SU-DHL-6 (cell line): ENCODE measurements around the gene CABP7.

Experiments used
- H2AFZ ChIP-seq: fragments of 200-600 bp; sonication (generic); 2 replicates; pipeline ENCODE4 v1.6.1; 2014; ENCODE audit warnings: low read depth, mild to moderate bottlenecking, moderate library complexity, mixed read lengths, antibody characterized with exemption, low read length; ENCODE audit not compliant: severe bottlenecking
- H3F3A ChIP-seq: fragments of 200-600 bp; shearing (Covaris generic); 2 replicates; pipeline ENCODE4 v1.6.0; 2016; ENCODE audit warnings: antibody characterized with exemption, mild to moderate bottlenecking; ENCODE audit not compliant: insufficient read depth
- H3K27ac ChIP-seq: fragments of 200-600 bp; sonication (generic); 2 replicates; pipeline ENCODE4 v1.5.1; 2016; ENCODE audit warnings: low read depth, mild to moderate bottlenecking, low read length, moderate library complexity, mixed read lengths
- H3K27me3 ChIP-seq: fragments of 200-600 bp; sonication (generic), shearing (Covaris generic); 2 replicates; pipeline ENCODE4 v1.6.0; 2014; ENCODE audit warnings: mild to moderate bottlenecking, low read length
- H3K36me3 ChIP-seq: fragments of 200-600 bp; sonication (generic); 2 replicates; pipeline ENCODE4 v1.6.1; 2014; ENCODE audit warnings: mild to moderate bottlenecking, low read length, mixed read lengths
- H3K4me2 ChIP-seq: fragments of 300-600, 200-600 bp; shearing (Covaris generic), sonication (generic); 2 replicates; pipeline ENCODE4 v1.6.0; 2014; ENCODE audit warnings: low read length, low read depth, mild to moderate bottlenecking; ENCODE audit not compliant: poor library complexity, severe bottlenecking
- H3K4me3 ChIP-seq: fragments of 200-600 bp; sonication (generic); 2 replicates; pipeline ENCODE4 v1.5.1; 2014; ENCODE audit warnings: antibody characterized with exemption, low read length, mild to moderate bottlenecking, mixed read lengths; ENCODE audit not compliant: insufficient read depth, poor library complexity, severe bottlenecking
- H3K79me2 ChIP-seq: fragments of 200-600 bp; sonication (generic); 2 replicates; pipeline ENCODE4 v1.6.1; 2014; ENCODE audit warnings: mild to moderate bottlenecking, low read length, moderate library complexity; ENCODE audit not compliant: insufficient read depth
- H3K9ac ChIP-seq: fragments of 200-600 bp; sonication (generic); 2 replicates; pipeline ENCODE4 v1.7.0; 2014; ENCODE audit warnings: mild to moderate bottlenecking, low read length
- H3K9me2 ChIP-seq: fragments of 200-600 bp; sonication (generic); replicated peaks from 2 replicates; pipeline ENCODE4 v1.6.1; 2014; ENCODE audit warnings: low read length; ENCODE audit not compliant: insufficient read depth
- H3K9me3 ChIP-seq: fragments of 200-600 bp; sonication (generic); 2 replicates; pipeline ENCODE4 v1.6.1; 2014; ENCODE audit warnings: low read length, mixed read lengths; ENCODE audit not compliant: insufficient read depth
- H4K20me1 ChIP-seq: fragments of 200-600 bp; sonication (generic); 2 replicates; pipeline ENCODE4 v1.6.1; 2014; ENCODE audit warnings: low read depth, mild to moderate bottlenecking, antibody characterized with exemption, low read length, moderate library complexity, mixed read lengths
- CTCF ChIP-seq: fragments of 200-600 bp; sonication (generic); IDR thresholded peaks from one replicate; pipeline ENCODE4 v1.5.1; 2017; ENCODE audit warnings: antibody characterized with exemption, mild to moderate bottlenecking, low read length, moderate library complexity; ENCODE audit not compliant: insufficient read depth, poor library complexity, severe bottlenecking
- EZH2phosphoT487 ChIP-seq: fragments of 200-600 bp; sonication (generic), shearing (Covaris generic); conservative IDR thresholded peaks from 2 replicates; pipeline ENCODE4 v1.6.1; 2018; ENCODE audit warnings: mild to moderate bottlenecking, antibody characterized with exemption, low read length, moderate library complexity, mixed read lengths

The CABP7 gene

GRCh38 chr22:29710922-29711593 is 8.7 kb upstream of the CABP7 start:
- H3K4me2 ChIP-seq: no peak overlapping the region
- H3K9ac ChIP-seq: no peak overlapping the region
- H3K36me3 ChIP-seq: no peaks in the 10 kb centered on the region
- no peak overlapping the region for H3K27ac ChIP-seq
- no peaks in the 10 kb centered on the region for H4K20me1 ChIP-seq
- H3K27me3 ChIP-seq: no peaks in the 10 kb centered on the region
- TF ChIP-seq CTCF: no peak
- TF ChIP-seq EZH2phosphoT487: no peak
- H2AFZ ChIP-seq: no peak overlapping the region
- H3K4me3 ChIP-seq: no peak overlapping the region
- no peaks in the 10 kb centered on the region for H3K9me3 ChIP-seq
- H3F3A ChIP-seq: no peaks in the 10 kb centered on the region
- H3K79me2 ChIP-seq: no peaks in the 10 kb centered on the region
- H3K9me2 ChIP-seq: no peaks in the 10 kb centered on the region

- no peaks in the 10 kb centered on the region for H4K20me1 ChIP-seq
- no peaks in the 10 kb centered on the region for H3K9me2 ChIP-seq
- H3K79me2 ChIP-seq: no peaks in the 10 kb centered on the region
- no peaks in the 10 kb centered on the region for H3K36me3 ChIP-seq
- H3K27me3 ChIP-seq: no peaks in the 10 kb centered on the region
- H3K4me2 ChIP-seq: no peak overlapping the region
- H3K9me3 ChIP-seq: no peaks in the 10 kb centered on the region
- no peak overlapping the region for H3K9ac ChIP-seq
- no peaks in the 10 kb centered on the region for H3F3A ChIP-seq
- H3K27ac ChIP-seq: no peak overlapping the region
- H3K4me3 ChIP-seq: no peak overlapping the region
- H2AFZ ChIP-seq: no peak overlapping the region
- TF ChIP-seq EZH2phosphoT487 (no peak), CTCF (no peak)
Observed at GRCh38 chr22:29712119-29712518, 7.7 kb upstream of the CABP7 start.

GRCh38 chr22:29713156-29713727 is 6.6 kb upstream of the CABP7 start:
- TF ChIP-seq EZH2phosphoT487 (no peak), CTCF (no peak)
- H3K9ac ChIP-seq: no peak overlapping the region
- H3K4me3 ChIP-seq: no peak overlapping the region
- no peak overlapping the region for H3K27ac ChIP-seq
- no peaks in the 10 kb centered on the region for H4K20me1 ChIP-seq
- no peaks in the 10 kb centered on the region for H3K27me3 ChIP-seq
- H3K4me2 ChIP-seq: no peak overlapping the region
- H3K36me3 ChIP-seq: no peaks in the 10 kb centered on the region
- no peaks in the 10 kb centered on the region for H3K9me2 ChIP-seq
- H2AFZ ChIP-seq: no peak overlapping the region
- H3K79me2 ChIP-seq: no peaks in the 10 kb centered on the region
- no peaks in the 10 kb centered on the region for H3K9me3 ChIP-seq
- H3F3A ChIP-seq: no peaks in the 10 kb centered on the region
